H9 (cell line): Measurements from ENCODE around the gene PHTF2. TPM values are rescaled to one million over a fixed set of nuclear protein-coding genes. Genes with fewer than 3 reads are reported as not detected.

Source experiments
- DNase-seq: peaks from one replicate; pipeline ENCODE4 v3.0.0-alpha.2; 2017
- H2AFZ ChIP-seq: one replicate; pipeline ENCODE4 v1.6.1; 2013; ENCODE audit warnings: mild to moderate bottlenecking, low read length, control low read depth, moderate library complexity
- H2AK5ac ChIP-seq: 2 replicates; pipeline ENCODE4 v1.6.1; 2013; ENCODE audit warnings: low read length, control low read depth, mixed read lengths; ENCODE audit not compliant: insufficient read length
- H2BK120ac ChIP-seq: one replicate; pipeline ENCODE4 v1.6.1; 2013; ENCODE audit warnings: low read depth, mild to moderate bottlenecking, low read length, control low read depth, inconsistent platforms; ENCODE audit not compliant: poor library complexity, severe bottlenecking
- H2BK12ac ChIP-seq: 2 replicates; pipeline ENCODE4 v1.6.1; 2013; ENCODE audit warnings: low read length, control low read depth, mixed read lengths, low read depth; ENCODE audit not compliant: insufficient read length
- H2BK15ac ChIP-seq: 2 replicates; pipeline ENCODE4 v1.6.1; 2013; ENCODE audit warnings: low read depth, low read length, control low read depth
- H2BK20ac ChIP-seq: one replicate; pipeline ENCODE4 v1.6.1; 2013; ENCODE audit warnings: low read depth, mild to moderate bottlenecking, low read length, control low read depth, inconsistent platforms; ENCODE audit not compliant: poor library complexity, severe bottlenecking
- H2BK5ac ChIP-seq: 2 replicates; pipeline ENCODE4 v1.6.1; 2013; ENCODE audit warnings: low read length, control low read depth, mixed read lengths; ENCODE audit not compliant: insufficient read length
- H3K14ac ChIP-seq: 2 replicates; pipeline ENCODE4 v1.6.1; 2013; ENCODE audit warnings: low read length, control low read depth; ENCODE audit not compliant: insufficient read depth
- H3K18ac ChIP-seq: 2 replicates; pipeline ENCODE4 v1.6.1; 2013; ENCODE audit warnings: low read depth, mild to moderate bottlenecking, mixed read lengths, low read length, control low read depth; ENCODE audit not compliant: insufficient read length
- H3K23ac ChIP-seq: 2 replicates; pipeline ENCODE4 v1.6.1; 2013; ENCODE audit warnings: low read length, control low read depth, mixed read lengths, low read depth; ENCODE audit not compliant: insufficient read length
- H3K23me2 ChIP-seq: 2 replicates; pipeline ENCODE4 v1.6.1; 2013; ENCODE audit warnings: low read depth, mild to moderate bottlenecking, mixed read lengths, low read length, control low read depth; ENCODE audit not compliant: insufficient read length, poor library complexity, severe bottlenecking
- H3K27ac ChIP-seq: 2 replicates; pipeline ENCODE4 v1.5.1; 2013; ENCODE audit warnings: low read length, control low read depth, mixed read lengths, low read depth; ENCODE audit not compliant: insufficient read length
- H3K27me3 ChIP-seq: 2 replicates; pipeline ENCODE4 v1.6.1; 2013; ENCODE audit warnings: low read length, control low read depth, inconsistent platforms; ENCODE audit not compliant: insufficient read depth
- H3K4ac ChIP-seq: 2 replicates; pipeline ENCODE4 v1.6.1; 2013; ENCODE audit warnings: low read depth, mild to moderate bottlenecking, control low read depth, inconsistent platforms, low read length, moderate library complexity
- H3K4me1 ChIP-seq: 2 replicates; pipeline ENCODE4 v1.6.1; 2013; ENCODE audit warnings: low read length, control low read depth, inconsistent platforms; ENCODE audit not compliant: insufficient read depth
- H3K4me2 ChIP-seq: 2 replicates; pipeline ENCODE4 v1.6.1; 2013; ENCODE audit warnings: low read length, control low read depth, mixed read lengths; ENCODE audit not compliant: insufficient read length, insufficient read depth
- H3K56ac ChIP-seq: 2 replicates; pipeline ENCODE4 v1.6.1; 2013; ENCODE audit warnings: low read depth, mild to moderate bottlenecking, mixed read lengths, low read length, control low read depth; ENCODE audit not compliant: insufficient read length
- H3K79me1 ChIP-seq: 2 replicates; pipeline ENCODE4 v1.6.1; 2013; ENCODE audit warnings: low read depth, mild to moderate bottlenecking, moderate library complexity, low read length, control low read depth, inconsistent platforms; ENCODE audit not compliant: insufficient read depth, poor library complexity, severe bottlenecking
- H3K79me2 ChIP-seq: 2 replicates; pipeline ENCODE4 v1.6.1; 2013; ENCODE audit warnings: low read length, control low read depth, inconsistent platforms; ENCODE audit not compliant: insufficient read depth
- H3K9ac ChIP-seq: 2 replicates; pipeline ENCODE4 v1.6.1; 2013; ENCODE audit warnings: low read length, control low read depth, mixed read lengths; ENCODE audit not compliant: insufficient read length; ENCODE audit errors: extremely low read depth
- H3K9me3 ChIP-seq: one replicate; pipeline ENCODE4 v1.6.1; 2013; ENCODE audit warnings: low read depth, low read length, inconsistent platforms; ENCODE audit not compliant: control insufficient read depth
- H3T11ph ChIP-seq: one replicate; pipeline ENCODE4 v1.6.1; 2013; ENCODE audit warnings: mild to moderate bottlenecking, low read length, control low read depth, inconsistent platforms
- H4K20me1 ChIP-seq: one replicate; pipeline ENCODE4 v1.6.1; 2013; ENCODE audit not compliant: control insufficient read depth, insufficient read length, insufficient read depth
- H4K5ac ChIP-seq: 2 replicates; pipeline ENCODE4 v1.6.1; 2013; ENCODE audit warnings: low read depth, mild to moderate bottlenecking, mixed read lengths, low read length, control low read depth; ENCODE audit not compliant: insufficient read length
- H4K8ac ChIP-seq: replicated peaks from 2 replicates; pipeline ENCODE4 v1.6.1; 2013; ENCODE audit warnings: low read length, control low read depth, mixed read lengths, low read depth; ENCODE audit not compliant: insufficient read length
- H4K91ac ChIP-seq: 2 replicates; pipeline ENCODE4 v1.6.1; 2013; ENCODE audit warnings: low read depth, mild to moderate bottlenecking, moderate library complexity, mixed read lengths, low read length, control low read depth; ENCODE audit not compliant: insufficient read length
- H3K27ac Mint-ChIP-seq, 3 experiments: 2 replicates in 2 of 3; 3 replicates in 1 of 3; pipeline ENCODE4 v1.8.0; 2020 to 2021; ENCODE audit warnings: mixed read lengths in 3 of 3, mild to moderate bottlenecking in 1 of 3, moderate library complexity in 1 of 3
- H3K27me3 Mint-ChIP-seq: 2 replicates; pipeline ENCODE4 v1.8.0; 2021; ENCODE audit warnings: low read depth, mild to moderate bottlenecking, moderate library complexity, mixed read lengths
- H3K36me3 Mint-ChIP-seq, 3 experiments: 2 replicates in 2 of 3; 3 replicates in 1 of 3; pipeline ENCODE4 v1.8.0; 2020 to 2021; ENCODE audit warnings: low read depth in 3 of 3, mixed read lengths in 3 of 3; ENCODE audit not compliant: insufficient read depth in 1 of 3
- H3K4me1 Mint-ChIP-seq, 2 experiments: 2 replicates each; pipeline ENCODE4 v1.8.0; 2020; ENCODE audit warnings: mixed read lengths in 2 of 2
- H3K4me3 Mint-ChIP-seq, 2 experiments: 2 replicates in 1 of 2; 3 replicates in 1 of 2; pipeline ENCODE4 v1.8.0; 2020 to 2021; ENCODE audit warnings: mild to moderate bottlenecking in 2 of 2, mixed read lengths in 2 of 2, moderate library complexity in 1 of 2
- H3K9me3 Mint-ChIP-seq, 2 experiments: 2 replicates in 1 of 2; 3 replicates in 1 of 2; pipeline ENCODE4 v1.8.0; 2020; ENCODE audit warnings: mild to moderate bottlenecking in 2 of 2, mixed read lengths in 2 of 2, moderate library complexity in 1 of 2
- WGBS: extraction: QIAGEN DNeasy Blood & Tissue Kit; methylation state at CpG from one replicate; pipeline ENCODE4 v1.1.7; 2013; ENCODE audit warnings: missing lambda C conversion rate, low lambda C conversion rate, mixed read lengths; ENCODE audit not compliant: insufficient read length; ENCODE audit errors: extremely low coverage; 5-methylcytosine and 5-hydroxymethylcytosine counted together
- total RNA-seq: library from RNA; stranded (reverse); gene quantifications from 2 replicates; pipeline ENCODE4 v1.2.1, GENCODE V29; 2021
- TF ChIP-seq, protein P1 (sequence below): fragments of 200-600 bp; sonication (generic); conservative IDR thresholded peaks from 3 replicates; pipeline ENCODE4 v1.8.0; 2021; ENCODE audit warnings: antibody characterized with exemption, mild to moderate bottlenecking

PHTF2 gene
- total RNA-seq, 1 experiment from 2014 or later: 16.2 TPM

DNA sequence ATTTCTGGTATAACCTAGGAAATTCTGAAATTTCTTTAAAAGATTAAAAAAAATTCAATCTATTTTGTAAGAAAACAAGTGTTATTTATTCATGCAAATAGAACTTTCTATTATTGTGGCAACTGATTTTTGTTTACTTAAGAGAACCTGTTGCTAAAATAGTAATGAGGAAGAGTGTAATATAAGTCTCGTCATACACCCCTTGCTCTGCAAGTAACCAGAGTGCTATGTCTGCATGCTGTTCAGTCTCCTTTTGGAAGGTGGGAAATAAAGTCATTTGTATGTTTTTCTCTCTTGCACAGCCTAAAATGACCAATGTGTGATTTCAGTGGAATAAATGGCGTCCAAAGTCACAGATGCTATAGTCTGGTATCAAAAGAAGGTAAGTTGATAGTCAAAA is 41.3 kb downstream of the PHTF2 start:
- Histone ChIP-seq H4K8ac (no peak overlapping the region), H2AK5ac (no peak overlapping the region), H2BK12ac (no peak overlapping the region), H3K56ac (no peak overlapping the region), H2BK5ac (no peak overlapping the region), H3K18ac (no peak overlapping the region), H3K27ac (no peak overlapping the region), H3K79me2 (no peaks in the 10 kb centered on the region), H2BK20ac (no peak overlapping the region), H4K5ac (no peak overlapping the region), H3K4me2 (no peak overlapping the region), H2AFZ (no peak overlapping the region), H3T11ph (no peak overlapping the region), H2BK15ac (no peak overlapping the region), H4K20me1 (no peaks in the 10 kb centered on the region), H3K14ac (no peak overlapping the region), H3K9ac (no peak overlapping the region), H3K4me1 (no peaks in the 10 kb centered on the region; the same call in 1 of the 2 replicates), H3K23me2 (no peaks in the 10 kb centered on the region), H3K79me1 (no peaks in the 10 kb centered on the region), H3K4ac (no peak overlapping the region), H2BK120ac (no peak overlapping the region), H3K9me3 (no peaks in the 10 kb centered on the region), H3K23ac (no peak overlapping the region), H4K91ac (no peak overlapping the region), H3K27me3 (no peaks in the 10 kb centered on the region)
- 0 out of 4 replicates have a peak, but pooled peaks cover 0 to 2% of the 10 kb centered on the region in 2 experiments for H3K4me1 Mint-ChIP-seq
- peaks cover 0 to 4% (median 2%) of the 10 kb centered on the region in 3 experiments; a peak in 2 of 7 replicates for H3K36me3 Mint-ChIP-seq
- TF ChIP-seq, protein P1, sequence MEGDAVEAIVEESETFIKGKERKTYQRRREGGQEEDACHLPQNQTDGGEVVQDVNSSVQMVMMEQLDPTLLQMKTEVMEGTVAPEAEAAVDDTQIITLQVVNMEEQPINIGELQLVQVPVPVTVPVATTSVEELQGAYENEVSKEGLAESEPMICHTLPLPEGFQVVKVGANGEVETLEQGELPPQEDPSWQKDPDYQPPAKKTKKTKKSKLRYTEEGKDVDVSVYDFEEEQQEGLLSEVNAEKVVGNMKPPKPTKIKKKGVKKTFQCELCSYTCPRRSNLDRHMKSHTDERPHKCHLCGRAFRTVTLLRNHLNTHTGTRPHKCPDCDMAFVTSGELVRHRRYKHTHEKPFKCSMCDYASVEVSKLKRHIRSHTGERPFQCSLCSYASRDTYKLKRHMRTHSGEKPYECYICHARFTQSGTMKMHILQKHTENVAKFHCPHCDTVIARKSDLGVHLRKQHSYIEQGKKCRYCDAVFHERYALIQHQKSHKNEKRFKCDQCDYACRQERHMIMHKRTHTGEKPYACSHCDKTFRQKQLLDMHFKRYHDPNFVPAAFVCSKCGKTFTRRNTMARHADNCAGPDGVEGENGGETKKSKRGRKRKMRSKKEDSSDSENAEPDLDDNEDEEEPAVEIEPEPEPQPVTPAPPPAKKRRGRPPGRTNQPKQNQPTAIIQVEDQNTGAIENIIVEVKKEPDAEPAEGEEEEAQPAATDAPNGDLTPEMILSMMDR: no peak
- H3K27ac Mint-ChIP-seq: no peak overlapping the region
- H3K4me3 Mint-ChIP-seq: no peak overlapping the region
- H3K9me3 Mint-ChIP-seq: peaks cover 0 to 3% of the 10 kb centered on the region in 2 experiments; a peak in 1 of 5 replicates
- no peaks in the 10 kb centered on the region for H3K27me3 Mint-ChIP-seq
- no peak for DNase-seq
- no CpG with 5 or more reads among the region's 2 CpGs for WGBS
